IMR-90 (cell line): ENCODE results near the gene PCDHGA2. TPM values are rescaled to one million over a fixed set of nuclear protein-coding genes. Genes with fewer than 3 reads are reported as not detected.

Source experiments
- ATAC-seq: fragments of 200-7000 bp; cut with Tn5 transposase; 2 replicates; pipeline ENCODE4 v1.9.1; 2020; ENCODE audit warnings: low read depth, mild to moderate bottlenecking, moderate library complexity
- BruUV-seq: library from RNA; stranded (reverse); fragments of 400-500 nt; replicated peaks from 2 replicates; lab custom pipeline; 2021; lab: Mats Ljungman, UMichigan
- CTCF ChIA-PET: fragments of 300-600 bp; formaldehyde crosslinking; extraction: SDS; loops from one replicate; lab custom pipeline; 2021; ENCODE audit warnings: antibody characterized with exemption; lab: Yijun Ruan, JAX
- POLR2A ChIA-PET: fragments of 300-600 bp; sonication (Branson Sonifier 250); formaldehyde crosslinking; loops from one replicate; lab custom pipeline; 2022; ENCODE audit warnings: antibody characterized with exemption; ENCODE audit not compliant: unreplicated experiment; lab: Charles Lee
- DNase-seq: peaks from one replicate; pipeline ENCODE4 v3.0.0; 2013
- H2AFZ ChIP-seq: replicated peaks from 2 replicates; pipeline ENCODE3; 2013; ENCODE audit warnings: low read length, mild to moderate bottlenecking; ENCODE audit not compliant: poor library complexity
- H2AK5ac ChIP-seq: 2 replicates; pipeline ENCODE4 v1.6.1; 2013; ENCODE audit warnings: low read depth, low read length, inconsistent platforms
- H2AK9ac ChIP-seq: replicated peaks from 2 replicates; pipeline ENCODE3; 2013; ENCODE audit warnings: mild to moderate bottlenecking, low read depth, low read length, moderate library complexity; ENCODE audit not compliant: poor library complexity
- H2BK120ac ChIP-seq: 2 replicates; pipeline ENCODE4 v1.6.1; 2013; ENCODE audit warnings: low read depth, low read length, inconsistent platforms
- H2BK15ac ChIP-seq: 3 replicates; pipeline ENCODE4 v1.6.1; 2013; ENCODE audit warnings: low read depth, low read length, inconsistent platforms
- H2BK20ac ChIP-seq: 2 replicates; pipeline ENCODE4 v1.6.1; 2013; ENCODE audit warnings: low read depth, mild to moderate bottlenecking, inconsistent platforms, low read length, moderate library complexity
- H2BK5ac ChIP-seq: 2 replicates; pipeline ENCODE4 v1.6.1; 2013; ENCODE audit warnings: mild to moderate bottlenecking, low read depth, low read length, inconsistent platforms; ENCODE audit not compliant: poor library complexity, severe bottlenecking
- H3K14ac ChIP-seq: replicated peaks from 2 replicates; pipeline ENCODE4 v1.6.1; 2013; ENCODE audit warnings: low read depth, low read length, inconsistent platforms
- H3K18ac ChIP-seq: 2 replicates; pipeline ENCODE4 v1.6.1; 2013; ENCODE audit warnings: low read depth, low read length, control low read depth
- H3K23ac ChIP-seq: 2 replicates; pipeline ENCODE4 v1.6.1; 2013; ENCODE audit warnings: low read depth, low read length, inconsistent platforms
- H3K27ac ChIP-seq: 2 replicates; pipeline ENCODE4 v1.5.1; 2013; ENCODE audit warnings: mild to moderate bottlenecking, control low read depth, low read length; ENCODE audit not compliant: insufficient read depth
- H3K27me3 ChIP-seq: 2 replicates; pipeline ENCODE4 v1.6.1; 2013; ENCODE audit warnings: low read length; ENCODE audit not compliant: control insufficient read depth, insufficient read depth
- H3K36me3 ChIP-seq: 2 replicates; pipeline ENCODE4 v1.6.1; 2013; ENCODE audit warnings: low read length, mixed read lengths; ENCODE audit not compliant: control insufficient read depth, insufficient read depth
- H3K4ac ChIP-seq: 2 replicates; pipeline ENCODE4 v1.6.1; 2013; ENCODE audit warnings: low read depth, low read length, inconsistent platforms
- H3K4me1 ChIP-seq: 2 replicates; pipeline ENCODE4 v1.6.1; 2013; ENCODE audit warnings: low read length, mixed read lengths; ENCODE audit not compliant: control insufficient read depth, insufficient read depth
- H3K4me2 ChIP-seq: 2 replicates; pipeline ENCODE4 v1.6.1; 2013; ENCODE audit warnings: low read depth, mild to moderate bottlenecking, control low read depth, low read length, moderate library complexity
- H3K4me3 ChIP-seq: 2 replicates; pipeline ENCODE4 v1.5.1; 2013; ENCODE audit warnings: low read depth, mild to moderate bottlenecking, control low read depth, low read length, moderate library complexity; ENCODE audit not compliant: insufficient read depth
- H3K56ac ChIP-seq: 2 replicates; pipeline ENCODE4 v1.6.1; 2013; ENCODE audit warnings: low read length, inconsistent platforms; ENCODE audit not compliant: insufficient read depth; ENCODE audit errors: extremely low read depth
- H3K79me1 ChIP-seq, 2 experiments: 2 replicates each; pipeline ENCODE4 v1.6.1; 2013; ENCODE audit warnings: low read length in 2 of 2, inconsistent platforms in 1 of 2, low read depth in 1 of 2
- H3K9ac ChIP-seq: 2 replicates; pipeline ENCODE4 v1.6.1; 2013; ENCODE audit warnings: low read depth, low read length, control low read depth
- H3K9me1 ChIP-seq: 2 replicates; pipeline ENCODE4 v1.6.1; 2013; ENCODE audit warnings: low read length, inconsistent platforms; ENCODE audit not compliant: insufficient read depth
- H3K9me3 ChIP-seq: 2 replicates; pipeline ENCODE4 v1.6.1; 2013; ENCODE audit warnings: low read length; ENCODE audit not compliant: control insufficient read depth, insufficient read depth
- H4K20me1 ChIP-seq: 2 replicates; pipeline ENCODE4 v1.6.1; 2013; ENCODE audit warnings: low read length, inconsistent platforms; ENCODE audit not compliant: insufficient read depth
- H4K5ac ChIP-seq: 2 replicates; pipeline ENCODE4 v1.6.1; 2013; ENCODE audit warnings: mild to moderate bottlenecking, low read depth, low read length, control low read depth
- H4K8ac ChIP-seq, 2 experiments: 2 replicates each; pipeline ENCODE4 v1.6.1; 2013; ENCODE audit warnings: low read depth in 2 of 2, low read length in 2 of 2, control low read depth in 1 of 2, inconsistent platforms in 1 of 2
- H4K91ac ChIP-seq: 2 replicates; pipeline ENCODE4 v1.6.1; 2013; ENCODE audit warnings: low read depth, low read length, inconsistent platforms; ENCODE audit not compliant: insufficient read depth
- BHLHE40 ChIP-seq: fragments of 150-350 bp; IDR thresholded peaks from 2 replicates; pipeline ENCODE4 v1.6.1; 2016; ENCODE audit warnings: mild to moderate bottlenecking, low read depth, low read length
- CEBPB ChIP-seq: IDR thresholded peaks from 2 replicates; pipeline ENCODE4 v1.6.1; 2012; ENCODE audit warnings: low read depth, low read length, improper control_type of control experiment
- CHD1 ChIP-seq: IDR thresholded peaks from 2 replicates; pipeline ENCODE4 v1.6.1; 2012; ENCODE audit warnings: low read depth, low read length, improper control_type of control experiment
- CTCF ChIP-seq: conservative IDR thresholded peaks from 2 replicates; pipeline ENCODE4 v1.5.1; 2012; ENCODE audit warnings: mild to moderate bottlenecking, low read depth, low read length, improper control_type of control experiment
- ELK1 ChIP-seq: fragments of 150-350 bp; IDR thresholded peaks from 2 replicates; pipeline ENCODE4 v1.6.1; 2016; ENCODE audit warnings: low read depth, mild to moderate bottlenecking, low read length, moderate library complexity, borderline replicate concordance
- MAFK ChIP-seq: IDR thresholded peaks from 2 replicates; pipeline ENCODE4 v1.6.1; 2012; ENCODE audit warnings: low read depth, low read length, improper control_type of control experiment
- MAZ ChIP-seq: IDR thresholded peaks from 2 replicates; pipeline ENCODE4 v1.6.1; 2012; ENCODE audit warnings: low read depth, mild to moderate bottlenecking, low read length, improper control_type of control experiment, moderate library complexity, borderline replicate concordance
- MXI1 ChIP-seq: IDR thresholded peaks from 2 replicates; pipeline ENCODE4 v1.6.1; 2012; ENCODE audit warnings: low read depth, mild to moderate bottlenecking, low read length, moderate library complexity, borderline replicate concordance
- NFE2L2 ChIP-seq: fragments of 150-350 bp; IDR thresholded peaks from 2 replicates; pipeline ENCODE4 v1.6.1; 2016; ENCODE audit warnings: low read depth, mild to moderate bottlenecking, low read length
- POLR2A ChIP-seq: IDR thresholded peaks from 2 replicates; pipeline ENCODE4 v1.6.1; 2012; ENCODE audit warnings: mild to moderate bottlenecking, low read depth, low read length
- RAD21 ChIP-seq: IDR thresholded peaks from 2 replicates; pipeline ENCODE4 v1.6.1; 2012; ENCODE audit warnings: low read length, improper control_type of control experiment
- RCOR1 ChIP-seq: IDR thresholded peaks from 2 replicates; pipeline ENCODE4 v1.6.1; 2012; ENCODE audit warnings: mild to moderate bottlenecking, low read length, improper control_type of control experiment; ENCODE audit not compliant: insufficient replicate concordance
- RFX5 ChIP-seq: IDR thresholded peaks from 2 replicates; pipeline ENCODE4 v1.8.0; 2012; ENCODE audit warnings: low read depth, mild to moderate bottlenecking, low read length, moderate library complexity
- SMC3 ChIP-seq: fragments of 150-350 bp; IDR thresholded peaks from 2 replicates; pipeline ENCODE4 v1.6.1; 2016; ENCODE audit warnings: low read depth, mild to moderate bottlenecking, antibody characterized with exemption, low read length, moderate library complexity
- USF2 ChIP-seq: fragments of 150-350 bp; IDR thresholded peaks from 2 replicates; pipeline ENCODE4 v1.6.1; 2017; ENCODE audit warnings: mild to moderate bottlenecking, antibody characterized with exemption, low read length, low read depth
- WGBS, 2 experiments: methylation state at CpG; one replicate each; pipeline versions ENCODE4 v1.1.5 to v1.1.7; 2013; ENCODE audit warnings: missing lambda C conversion rate in 2 of 2; ENCODE audit not compliant: insufficient read length in 1 of 2; ENCODE audit errors: extremely low coverage in 2 of 2; 5-methylcytosine and 5-hydroxymethylcytosine counted together
- dilution Hi-C: fragments of 300-500 bp; cut with HindIII; formaldehyde crosslinking; loops from one replicate; pipeline ENCODE4 v1.14.3; 2018; ENCODE audit warnings: low sequenced_read_pairs; ENCODE audit not compliant: unreplicated experiment
- in situ Hi-C: fragments of 300-500 bp; cut with MboI; formaldehyde crosslinking; loops from 3 replicates; pipeline ENCODE4 v1.14.3; 2019; ENCODE audit warnings: low sequenced_read_pairs, inconsistent platforms, mixed read lengths
- intact Hi-C: fragments of 100-400 bp; cut with micrococcal nuclease; formaldehyde crosslinking; loops from 2 replicates; pipeline ENCODE4 v1.10.0; 2022
- polyA plus RNA-seq, 3 experiments: library from polyadenylated mRNA; depleted of rRNA; stranded (reverse); fragments of >200 nt; gene quantifications; 2 replicates each; pipeline ENCODE4 v1.2.3, GENCODE V29; 2012; ENCODE audit warnings: low replicate concordance in 1 of 3
- total RNA-seq: library from RNA; depleted of rRNA; stranded (reverse); fragments of >200 nt; gene quantifications from 2 replicates; pipeline ENCODE4 v1.2.3, GENCODE V29; 2012

PCDHGA2 gene
- total and polyA plus RNA-seq, 2 of the 4 experiments (the other 2 are of a cell fraction), result 3.4 to 3.6 TPM

DNA sequence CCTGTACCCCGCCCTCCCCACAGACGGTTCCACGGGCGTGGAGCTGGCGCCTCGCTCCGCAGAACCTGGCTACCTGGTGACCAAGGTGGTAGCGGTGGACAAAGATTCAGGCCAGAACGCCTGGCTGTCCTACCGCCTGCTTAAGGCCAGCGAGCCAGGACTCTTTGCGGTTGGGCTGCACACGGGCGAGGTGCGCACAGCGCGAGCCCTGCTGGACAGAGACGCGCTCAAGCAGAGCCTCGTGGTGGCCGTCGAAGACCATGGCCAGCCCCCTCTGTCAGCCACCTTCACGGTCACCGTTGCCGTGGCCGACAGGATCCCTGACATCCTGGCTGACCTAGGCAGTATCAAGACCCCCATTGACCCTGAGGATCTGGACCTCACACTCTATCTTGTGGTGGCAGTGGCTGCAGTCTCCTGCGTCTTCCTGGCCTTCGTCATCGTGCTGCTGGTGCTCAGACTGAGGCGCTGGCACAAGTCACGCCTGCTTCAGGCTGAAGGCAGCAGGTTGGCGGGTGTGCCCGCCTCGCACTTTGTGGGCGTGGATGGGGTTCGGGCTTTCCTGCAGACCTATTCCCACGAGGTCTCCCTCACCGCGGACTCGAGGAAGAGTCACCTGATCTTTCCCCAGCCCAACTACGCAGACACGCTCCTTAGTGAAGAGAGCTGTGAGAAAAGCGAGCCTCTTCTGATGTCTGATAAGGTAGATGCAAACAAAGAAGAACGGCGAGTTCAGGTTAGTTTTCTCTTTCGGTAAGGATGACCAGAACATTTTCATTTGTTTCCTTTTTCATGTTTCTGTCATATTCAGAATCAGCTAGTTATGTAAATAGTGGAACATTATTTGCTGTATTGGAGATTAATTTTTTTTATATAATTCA, 27.7 kb downstream of the PCDHGA2 start:
- ATAC-seq (no peak), DNase-seq (no peak)
- no peak overlapping the region for H2BK20ac ChIP-seq
- H4K8ac ChIP-seq, result no peak overlapping the region
- no peak overlapping the region for H2BK15ac ChIP-seq
- peaks cover 2% of the 10 kb centered on the region; the same call in 1 of the 2 replicates for H3K27me3 ChIP-seq
- H3K18ac ChIP-seq, result no peak overlapping the region
- no peak overlapping the region for H2AK9ac ChIP-seq
- no peaks in the 10 kb centered on the region for H3K9me1 ChIP-seq
- peaks cover 51% of the 10 kb centered on the region for H3K9me3 ChIP-seq
- no peak overlapping the region for H2BK5ac ChIP-seq
- no peak overlapping the region for H3K23ac ChIP-seq
- no peak overlapping the region for H4K5ac ChIP-seq
- in situ Hi-C loops, result no loop called here
- H4K91ac ChIP-seq, result no peak overlapping the region
- H2AK5ac ChIP-seq, result no peak overlapping the region
- no peak overlapping the region for H3K56ac ChIP-seq
- H3K4me1 ChIP-seq, result peaks cover 2% of the 10 kb centered on the region; the same call in 1 of the 2 replicates
- BruUV-seq, result no TSS peak
- H3K36me3 ChIP-seq, result peaks cover 20% of the 10 kb centered on the region
- H3K14ac ChIP-seq, result no peak overlapping the region
- H3K9ac ChIP-seq, result no peak overlapping the region
- CTCF ChIA-PET, result no interaction called here
- no peak overlapping the region for H3K27ac ChIP-seq
- no peak overlapping the region for H2AFZ ChIP-seq
- dilution Hi-C loops, result no loop called here
- H4K20me1 ChIP-seq, result no peaks in the 10 kb centered on the region
- no peak overlapping the region for H3K4ac ChIP-seq
- H3K4me2 ChIP-seq, result no peak overlapping the region
- POLR2A ChIA-PET, result no interaction called here
- 24% methylated on average over 10 of the region's 46 CpGs; no CpG with 5 or more reads in 1 of the 2 experiments for WGBS, 2 experiments
- peaks cover 0 to 3% of the 10 kb centered on the region in 2 experiments; a peak in 1 of 4 replicates for H3K79me1 ChIP-seq
- no peak overlapping the region for H2BK120ac ChIP-seq
- H3K4me3 ChIP-seq, result no peak overlapping the region
- intact Hi-C loops, result no loop called here
- TF ChIP-seq MAZ, result no peak
- no peak for TF ChIP-seq MXI1
- no peak for TF ChIP-seq BHLHE40
- no peak for TF ChIP-seq POLR2A
- no peak for TF ChIP-seq SMC3
- no peak for TF ChIP-seq USF2
- TF ChIP-seq CHD1, result no peak
- no peak for TF ChIP-seq MAFK
- TF ChIP-seq RAD21, result no peak
- no peak for TF ChIP-seq ELK1
- TF ChIP-seq CTCF, result no peak
- no peak for TF ChIP-seq NFE2L2
- TF ChIP-seq RCOR1, result no peak
- TF ChIP-seq RFX5, result no peak
- no peak for TF ChIP-seq CEBPB
